Activated T-helper 2 cell treated with anti-CD3 and anti-CD28 coated beads, Interferon-gamma antibody, Interleukin-2, Interleukin-4, amounts not matched to agents 10 μg/mL and 5 μg/mL and 100 μg/mL, durations not matched to agents 14 hours and 24 hours and 36 hours (primary cell): ENCODE results near the gene PPP2R5E. TPM values are rescaled to one million over a fixed set of nuclear protein-coding genes. Genes with fewer than 3 reads are reported as not detected.

ENCODE experiments used
- DNase-seq: peaks from one replicate; pipeline ENCODE4 v3.0.0; 2021; ENCODE audit warnings: low spot score
- H3K27ac Mint-ChIP-seq: one replicate; pipeline ENCODE4 v1.8.0; 2021; ENCODE audit warnings: mixed read lengths
- H3K27me3 Mint-ChIP-seq: one replicate; pipeline ENCODE4 v1.8.0; 2021; ENCODE audit warnings: low read depth, mixed read lengths
- H3K36me3 Mint-ChIP-seq: one replicate; pipeline ENCODE4 v1.8.0; 2021; ENCODE audit warnings: low read depth, mixed read lengths
- H3K4me1 Mint-ChIP-seq: one replicate; pipeline ENCODE4 v1.8.0; 2021; ENCODE audit warnings: low read depth, mixed read lengths
- H3K4me3 Mint-ChIP-seq: one replicate; pipeline ENCODE4 v1.8.0; 2021; ENCODE audit warnings: low read depth, mild to moderate bottlenecking, moderate library complexity, mixed read lengths
- H3K9me3 Mint-ChIP-seq: one replicate; pipeline ENCODE4 v1.8.0; 2021; ENCODE audit warnings: mixed read lengths
- intact Hi-C: fragments of 100-400 bp; cut with micrococcal nuclease; formaldehyde crosslinking; loops from one replicate; pipeline ENCODE4 v1.15.1; 2023
- total RNA-seq: library from RNA; stranded (reverse); gene quantifications from 2 replicates; pipeline ENCODE4 v1.2.3, GENCODE V29; 2022

Gene PPP2R5E
- total RNA-seq, 1 donor from 2014 or later: 44.1 TPM

DNA sequence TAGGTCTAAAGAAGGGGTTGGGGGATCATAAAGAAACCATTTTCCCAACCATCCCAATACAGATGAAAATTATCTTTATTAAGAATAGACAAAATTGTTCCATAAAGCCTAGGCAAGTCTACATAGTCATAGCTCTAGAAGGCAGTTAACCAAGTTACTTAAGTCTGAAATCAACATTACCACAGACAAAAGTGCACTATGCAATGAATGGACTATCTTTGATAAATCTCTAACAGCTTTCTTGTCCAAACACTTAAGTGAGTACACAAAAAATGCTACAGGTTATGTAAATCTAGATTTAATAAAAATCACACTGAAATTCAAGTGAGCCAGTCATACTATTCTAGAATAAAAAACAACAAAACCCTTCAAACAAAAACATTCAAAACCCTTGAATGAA is 137.5 kb downstream of the PPP2R5E start:
- no peaks in the 10 kb centered on the region for H3K27me3 Mint-ChIP-seq
- H3K4me3 Mint-ChIP-seq: no peak overlapping the region
- intact Hi-C loops: no loop called here
- H3K4me1 Mint-ChIP-seq: peaks cover 11% of the 10 kb centered on the region
- H3K9me3 Mint-ChIP-seq: no peaks in the 10 kb centered on the region
- no peak overlapping the region for H3K27ac Mint-ChIP-seq
- peaks cover 18% of the 10 kb centered on the region for H3K36me3 Mint-ChIP-seq
- DNase-seq: no peak

DNA sequence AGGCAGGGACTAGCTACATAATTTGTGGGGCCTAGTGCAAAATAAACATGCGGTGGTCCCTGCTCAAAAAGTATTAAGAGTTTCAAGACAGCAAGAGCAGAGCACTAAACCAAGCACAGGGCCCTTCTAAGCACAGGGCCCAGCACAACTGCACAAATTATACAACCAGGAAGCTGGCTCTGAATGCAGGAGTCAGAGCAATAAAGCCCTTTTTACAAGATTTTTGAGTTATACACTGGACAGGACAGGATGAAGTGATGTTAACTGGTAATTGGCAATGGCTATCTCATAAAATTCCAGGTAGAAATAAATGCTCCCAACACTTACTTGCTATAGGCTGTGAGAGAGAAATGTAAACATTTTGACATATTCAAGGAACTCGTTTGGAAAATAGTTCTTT is 138.3 kb downstream of the PPP2R5E start:
- H3K36me3 Mint-ChIP-seq: peaks cover 17% of the 10 kb centered on the region
- no peak overlapping the region for H3K27ac Mint-ChIP-seq
- H3K9me3 Mint-ChIP-seq: no peaks in the 10 kb centered on the region
- peaks cover 11% of the 10 kb centered on the region for H3K4me1 Mint-ChIP-seq
- intact Hi-C loops: no loop called here
- no peak overlapping the region for H3K4me3 Mint-ChIP-seq
- DNase-seq: no peak
- no peaks in the 10 kb centered on the region for H3K27me3 Mint-ChIP-seq

DNA sequence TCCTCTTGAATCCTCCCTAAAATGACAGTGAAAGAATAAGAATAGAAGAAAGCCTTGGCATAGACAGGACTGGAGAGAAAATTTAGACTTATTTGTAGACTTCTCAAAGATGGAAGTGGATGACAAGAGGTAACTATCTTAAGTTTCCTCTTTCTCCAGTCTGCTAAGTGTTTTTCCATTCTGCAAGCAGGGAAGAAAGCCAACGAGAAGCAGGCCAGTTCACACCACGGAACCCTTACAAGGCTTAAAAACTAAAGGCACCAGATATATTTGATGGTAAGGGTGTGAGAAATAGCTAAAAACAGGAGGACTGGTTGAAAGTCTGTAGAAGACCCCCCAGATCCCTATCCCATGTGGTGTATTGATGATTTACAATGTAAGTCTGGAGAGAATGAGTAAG is 141.5 kb downstream of the PPP2R5E start:
- H3K36me3 Mint-ChIP-seq: peaks cover 29% of the 10 kb centered on the region
- H3K9me3 Mint-ChIP-seq: peaks cover 6% of the 10 kb centered on the region
- H3K4me1 Mint-ChIP-seq: peaks cover 8% of the 10 kb centered on the region
- no peak overlapping the region for H3K4me3 Mint-ChIP-seq
- intact Hi-C loops: no loop called here
- no peaks in the 10 kb centered on the region for H3K27me3 Mint-ChIP-seq
- no peak overlapping the region for H3K27ac Mint-ChIP-seq
- no peak for DNase-seq

DNA sequence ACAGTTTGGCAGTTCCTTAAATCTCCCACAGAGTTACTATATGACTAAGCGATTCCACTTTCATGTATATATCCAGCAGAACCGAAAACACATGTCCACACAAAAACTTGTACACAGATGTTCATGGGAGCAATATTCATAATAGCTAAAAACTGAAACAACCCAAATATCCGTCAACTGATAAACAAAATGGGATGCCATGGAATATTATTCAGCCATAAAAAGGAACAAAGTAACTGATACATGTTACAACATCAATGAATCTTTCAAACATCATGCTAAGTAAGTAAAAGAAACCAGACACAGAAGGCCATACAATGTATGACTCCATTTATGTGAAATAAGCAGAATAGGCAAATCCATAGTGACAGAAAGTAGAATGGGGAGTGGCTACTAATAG is 144.2 kb downstream of the PPP2R5E start:
- DNase-seq: no peak
- peaks cover 9% of the 10 kb centered on the region for H3K4me1 Mint-ChIP-seq
- peaks cover 6% of the 10 kb centered on the region for H3K9me3 Mint-ChIP-seq
- H3K4me3 Mint-ChIP-seq: no peak overlapping the region
- intact Hi-C loops: no loop called here
- no peak overlapping the region for H3K27ac Mint-ChIP-seq
- peaks cover 40% of the 10 kb centered on the region for H3K36me3 Mint-ChIP-seq
- no peaks in the 10 kb centered on the region for H3K27me3 Mint-ChIP-seq

DNA sequence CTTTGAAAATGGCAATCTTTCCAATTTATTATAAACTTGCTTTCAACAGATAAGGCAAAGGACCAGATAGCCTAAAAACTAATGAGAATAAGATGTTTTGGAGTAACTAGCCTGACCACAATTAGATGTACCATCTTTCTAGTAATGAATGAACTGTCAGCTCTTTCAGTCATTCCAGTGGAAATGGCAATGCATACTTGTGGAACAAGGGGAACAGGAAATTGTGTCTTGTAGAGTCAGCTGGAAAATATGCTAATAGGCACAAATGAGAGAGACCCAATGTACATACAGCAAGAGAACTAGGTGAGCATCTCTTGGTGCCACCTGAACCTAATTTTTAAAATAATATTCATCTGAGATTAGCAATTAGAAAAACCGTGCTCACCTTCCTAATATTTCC is 148.3 kb downstream of the PPP2R5E start:
- intact Hi-C loops: no loop called here
- DNase-seq: no peak
- Mint-ChIP-seq H3K27ac (peak overlapping the region; percentile 42), H3K4me3 (no peak overlapping the region), H3K36me3 (peaks cover 46% of the 10 kb centered on the region), H3K4me1 (peaks cover 3% of the 10 kb centered on the region), H3K9me3 (peaks cover 6% of the 10 kb centered on the region), H3K27me3 (no peaks in the 10 kb centered on the region)

DNA sequence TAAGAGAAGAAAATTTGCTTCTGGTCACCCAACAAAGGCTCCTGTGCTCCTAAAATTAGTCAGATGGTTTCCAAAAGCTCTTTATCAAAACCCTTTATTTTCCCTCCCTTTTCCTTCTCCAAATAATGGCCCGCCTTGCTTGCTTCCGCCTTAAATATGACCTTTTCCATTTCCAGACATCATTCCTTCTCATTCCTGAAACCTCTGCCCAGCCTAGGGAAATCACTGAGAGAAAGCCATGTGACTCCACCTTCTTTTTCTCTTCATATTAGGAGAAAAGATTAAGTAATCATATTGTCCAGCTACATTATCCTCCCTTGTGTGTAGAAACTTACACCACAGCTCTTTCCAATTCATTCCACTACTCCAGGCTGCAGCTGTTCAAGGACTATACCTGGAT is 148.7 kb downstream of the PPP2R5E start:
- Mint-ChIP-seq H3K4me1 (peaks cover 3% of the 10 kb centered on the region), H3K27me3 (no peaks in the 10 kb centered on the region), H3K4me3 (no peak overlapping the region), H3K9me3 (peaks cover 6% of the 10 kb centered on the region), H3K27ac (no peak overlapping the region), H3K36me3 (peaks cover 45% of the 10 kb centered on the region)
- intact Hi-C loops: no loop called here
- no peak for DNase-seq

DNA sequence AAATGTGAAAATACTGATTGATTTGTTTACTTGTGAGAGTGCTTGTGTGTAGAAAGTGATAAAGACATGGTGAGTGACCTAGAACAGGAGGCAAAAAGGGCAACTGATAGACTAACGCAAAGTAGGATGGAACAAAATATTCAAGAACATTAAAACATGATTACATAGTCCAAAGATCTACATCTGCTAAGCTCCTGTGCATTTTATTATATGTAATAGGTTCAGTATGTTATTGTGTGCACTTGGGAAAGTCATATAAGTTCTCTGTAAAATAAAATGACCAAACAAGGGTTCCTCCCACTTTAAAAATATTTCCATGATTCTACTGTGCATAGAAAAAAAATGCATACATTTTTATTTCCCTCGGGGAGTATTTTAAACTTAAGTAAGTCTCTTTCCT is 150.2 kb downstream of the PPP2R5E start:
- peaks cover 40% of the 10 kb centered on the region for H3K36me3 Mint-ChIP-seq
- peaks cover 2% of the 10 kb centered on the region for H3K4me1 Mint-ChIP-seq
- no peaks in the 10 kb centered on the region for H3K27me3 Mint-ChIP-seq
- no peak overlapping the region for H3K27ac Mint-ChIP-seq
- H3K9me3 Mint-ChIP-seq: no peaks in the 10 kb centered on the region
- intact Hi-C loops: no loop called here
- DNase-seq: no peak
- no peak overlapping the region for H3K4me3 Mint-ChIP-seq

DNA sequence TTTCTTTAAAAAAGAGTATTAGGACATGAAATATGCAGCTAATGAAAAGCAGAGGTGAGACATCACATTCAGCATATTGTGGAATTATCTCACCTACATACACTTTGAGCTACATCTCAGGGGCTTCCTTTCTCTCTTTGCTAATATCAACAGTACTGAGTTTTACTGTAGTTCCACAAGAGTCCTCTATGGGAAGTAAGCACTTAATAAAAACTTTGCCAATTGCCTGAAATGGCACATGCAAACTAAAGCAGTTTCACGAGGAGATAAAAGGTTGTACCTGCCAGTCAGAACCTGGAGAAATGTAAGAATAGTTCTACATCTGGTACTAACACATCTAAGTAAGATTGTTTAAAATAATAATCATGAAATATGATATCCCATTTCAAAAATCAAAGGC is 150.9 kb downstream of the PPP2R5E start:
- DNase-seq: no peak
- intact Hi-C loops: no loop called here
- Mint-ChIP-seq H3K9me3 (no peaks in the 10 kb centered on the region), H3K4me1 (peaks cover 1% of the 10 kb centered on the region), H3K36me3 (peaks cover 42% of the 10 kb centered on the region), H3K27me3 (no peaks in the 10 kb centered on the region), H3K4me3 (no peak overlapping the region), H3K27ac (no peak overlapping the region)

DNA sequence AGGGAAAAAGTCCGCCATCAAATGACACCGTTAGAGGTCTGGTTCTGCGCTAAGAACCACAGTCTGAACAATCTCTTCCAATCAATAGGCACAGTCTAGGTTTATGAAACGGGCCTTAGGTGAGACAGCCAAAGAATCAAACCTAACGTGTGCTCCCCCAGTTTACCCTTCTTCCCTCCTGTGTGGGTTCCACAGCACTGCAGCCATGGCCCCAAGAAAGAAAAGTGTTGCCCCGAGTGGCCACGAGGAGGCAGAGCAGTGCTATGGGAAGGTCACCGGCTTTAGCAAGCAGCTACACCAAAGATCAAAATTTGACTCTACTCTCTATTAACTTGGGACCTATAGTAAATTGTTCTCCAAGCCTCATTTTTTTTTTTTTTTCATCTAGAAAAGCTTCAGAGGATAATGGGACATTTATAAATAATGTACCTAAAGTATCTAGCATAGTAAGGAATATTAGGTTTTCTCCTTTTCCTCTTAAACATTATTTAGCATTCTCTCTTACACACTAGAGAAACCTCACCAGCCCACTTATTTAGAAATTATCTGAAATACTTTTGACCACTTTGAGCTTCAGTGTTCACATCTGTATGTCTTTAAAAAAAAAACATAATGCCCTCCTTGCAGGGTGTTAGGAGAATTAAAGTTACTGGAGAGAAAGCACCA is 154.3 kb downstream of the PPP2R5E start:
- intact Hi-C loops: loop anchor here (1.0 to 5.0 kb wide), 3 partner anchors 154 to 381 kb away; partner anchors contain the start of genes PPP2R5E and WDR89
- H3K27ac Mint-ChIP-seq: no peak overlapping the region
- H3K9me3 Mint-ChIP-seq: no peaks in the 10 kb centered on the region
- H3K36me3 Mint-ChIP-seq: peaks cover 44% of the 10 kb centered on the region
- peaks cover 8% of the 10 kb centered on the region for H3K4me1 Mint-ChIP-seq
- H3K27me3 Mint-ChIP-seq: no peaks in the 10 kb centered on the region
- H3K4me3 Mint-ChIP-seq: no peak overlapping the region
- peak; percentile 48 for DNase-seq

DNA sequence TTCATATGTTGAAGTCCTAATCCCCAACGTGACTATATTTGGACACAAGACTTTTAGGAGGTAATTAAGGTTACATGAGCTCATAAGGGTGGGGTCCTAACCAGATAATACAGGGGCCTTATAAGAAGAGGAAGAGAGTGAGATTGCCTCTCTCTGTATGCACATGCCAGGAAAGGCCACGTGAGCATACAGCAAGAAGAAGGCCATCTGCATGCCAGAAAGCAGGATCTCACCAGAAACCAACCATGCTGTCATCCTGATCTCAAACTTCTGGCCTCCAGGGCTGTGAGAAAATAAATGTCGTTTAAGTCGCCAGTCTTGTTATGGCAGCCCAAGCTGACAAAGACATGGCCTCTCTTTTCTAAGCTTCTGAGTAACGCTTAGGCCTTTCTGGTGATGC is 155.5 kb downstream of the PPP2R5E start:
- intact Hi-C loops: loop anchor here (2.0 to 5.0 kb wide), 2 partner anchors 155 to 255 kb away; partner anchors contain the start of genes PPP2R5E and WDR89
- Mint-ChIP-seq H3K36me3 (peaks cover 49% of the 10 kb centered on the region), H3K9me3 (no peaks in the 10 kb centered on the region), H3K4me3 (no peak overlapping the region), H3K27ac (no peak overlapping the region), H3K4me1 (peaks cover 16% of the 10 kb centered on the region), H3K27me3 (no peaks in the 10 kb centered on the region)
- DNase-seq: no peak

DNA sequence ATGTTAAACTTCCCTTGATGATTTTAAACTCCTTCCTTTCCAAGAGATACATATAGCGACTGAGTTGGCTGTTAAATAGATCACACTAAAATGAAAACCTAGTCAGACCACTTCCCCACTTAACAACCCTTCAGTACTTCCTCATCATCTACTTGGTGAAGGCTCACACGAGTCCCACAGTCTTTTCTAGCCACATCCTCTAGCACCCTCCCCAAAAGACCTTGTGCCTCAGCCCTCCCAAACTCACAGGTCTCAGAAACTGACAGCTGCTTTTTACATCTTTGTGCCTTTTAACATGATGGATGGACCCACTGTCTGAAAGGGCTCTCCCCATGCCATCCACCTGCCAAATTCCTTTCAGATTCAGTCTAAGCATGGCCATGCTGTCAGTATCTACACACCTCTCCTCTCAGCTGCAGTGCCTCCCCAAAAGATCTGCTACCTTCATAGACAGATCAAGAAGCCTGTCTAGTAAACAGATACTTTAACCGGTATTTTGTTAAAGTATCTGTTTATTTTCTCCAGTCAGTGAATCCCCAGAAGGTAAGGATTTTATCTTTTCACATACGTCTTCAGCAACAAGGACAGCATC is 159.3 kb downstream of the PPP2R5E start:
- Mint-ChIP-seq H3K4me1 (peaks cover 16% of the 10 kb centered on the region), H3K36me3 (peaks cover 46% of the 10 kb centered on the region), H3K27ac (peak overlapping the region; percentile 58), H3K27me3 (no peaks in the 10 kb centered on the region), H3K4me3 (no peak overlapping the region), H3K9me3 (no peaks in the 10 kb centered on the region)
- intact Hi-C loops: no loop called here
- peak; percentile 17 for DNase-seq

DNA sequence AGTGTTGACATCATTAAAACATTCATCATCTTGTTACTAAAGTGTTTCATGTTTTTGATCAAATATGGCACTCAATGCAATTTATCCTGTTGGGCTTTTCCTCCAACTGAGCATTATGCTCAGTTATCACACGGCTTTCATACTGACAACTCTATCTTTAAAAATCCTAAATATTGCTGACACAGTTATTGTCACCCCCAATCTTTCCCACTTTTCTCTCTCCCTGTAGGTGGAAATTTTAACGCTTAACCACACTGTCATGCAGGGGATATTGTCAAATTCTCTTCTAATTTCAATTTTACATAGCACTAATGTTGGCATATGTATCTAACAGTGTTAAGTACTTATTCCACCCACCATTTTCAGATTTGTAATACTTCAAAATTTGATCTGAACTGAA is 164.7 kb downstream of the PPP2R5E start:
- Mint-ChIP-seq H3K9me3 (no peaks in the 10 kb centered on the region), H3K4me1 (peaks cover 4% of the 10 kb centered on the region), H3K36me3 (peaks cover 37% of the 10 kb centered on the region), H3K27ac (no peak overlapping the region), H3K27me3 (no peaks in the 10 kb centered on the region), H3K4me3 (no peak overlapping the region)
- intact Hi-C loops: no loop called here
- no peak for DNase-seq

DNA sequence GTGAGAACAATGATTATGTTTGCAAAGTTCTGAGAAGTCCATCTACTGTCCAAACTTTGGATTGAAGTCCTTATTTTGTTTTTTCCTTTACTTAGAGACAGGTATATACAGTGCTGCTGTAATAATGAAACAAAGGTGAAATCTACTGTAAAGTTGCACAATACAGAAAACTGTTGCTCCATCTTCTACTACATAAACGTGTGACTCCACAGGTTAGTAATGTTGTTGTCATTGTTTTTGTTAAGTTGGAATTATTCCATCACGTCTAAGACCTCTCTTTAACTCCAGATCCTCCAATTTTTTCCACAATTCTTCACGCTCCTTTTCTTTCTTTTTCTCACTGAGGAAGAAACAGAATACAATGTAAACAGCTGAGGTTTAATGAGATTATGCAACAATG is 167.4 kb downstream of the PPP2R5E start:
- intact Hi-C loops: no loop called here

More for the DNA sequence above, 167.4 kb downstream of the PPP2R5E start:
- Mint-ChIP-seq H3K27me3 (no peaks in the 10 kb centered on the region), H3K36me3 (peaks cover 32% of the 10 kb centered on the region), H3K9me3 (no peaks in the 10 kb centered on the region), H3K4me3 (no peak overlapping the region), H3K4me1 (no peaks in the 10 kb centered on the region), H3K27ac (no peak overlapping the region)
- DNase-seq: no peak
